NB4 (cell line): ENCODE measurements around the gene TUBA1A.

Experiments used
- MYC ChIP-seq: IDR thresholded peaks from 2 replicates; pipeline ENCODE4 v1.6.1; 2011; ENCODE audit warnings: low read depth, low read length
- POLR2A ChIP-seq: IDR thresholded peaks from 2 replicates; pipeline ENCODE4 v1.6.1; 2011; ENCODE audit warnings: mild to moderate bottlenecking; ENCODE audit not compliant: insufficient read length; ENCODE audit errors: extremely low read depth
- TF ChIP-seq, protein P1 (sequence below): IDR thresholded peaks from one replicate; pipeline ENCODE4 v1.5.1; 2012; ENCODE audit warnings: low read depth, low read length
- TF ChIP-seq, protein P2 (sequence below): IDR thresholded peaks from 2 replicates; pipeline ENCODE4 v1.6.1; 2011; ENCODE audit warnings: low read depth, low read length

DNA sequence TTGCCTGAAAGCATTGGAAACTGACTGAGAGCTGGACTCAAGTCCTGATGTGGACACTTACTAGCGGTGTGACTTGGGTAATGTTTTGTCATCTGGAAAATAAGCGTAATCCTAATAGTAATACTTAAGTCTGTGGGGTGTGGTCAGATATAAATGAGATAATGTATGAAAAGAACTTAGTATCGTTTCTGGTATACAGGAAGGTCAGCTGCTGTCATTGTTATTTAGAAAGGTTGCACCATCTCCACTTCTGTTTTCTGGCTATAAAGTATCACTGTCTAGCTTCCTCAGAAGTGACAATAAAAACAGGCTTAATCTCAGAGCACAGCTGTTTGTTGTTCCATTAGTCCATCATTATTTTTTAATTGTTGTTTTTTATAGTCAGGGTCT lies 41.9 kb upstream of the TUBA1A start:
- TF ChIP-seq, protein P1, sequence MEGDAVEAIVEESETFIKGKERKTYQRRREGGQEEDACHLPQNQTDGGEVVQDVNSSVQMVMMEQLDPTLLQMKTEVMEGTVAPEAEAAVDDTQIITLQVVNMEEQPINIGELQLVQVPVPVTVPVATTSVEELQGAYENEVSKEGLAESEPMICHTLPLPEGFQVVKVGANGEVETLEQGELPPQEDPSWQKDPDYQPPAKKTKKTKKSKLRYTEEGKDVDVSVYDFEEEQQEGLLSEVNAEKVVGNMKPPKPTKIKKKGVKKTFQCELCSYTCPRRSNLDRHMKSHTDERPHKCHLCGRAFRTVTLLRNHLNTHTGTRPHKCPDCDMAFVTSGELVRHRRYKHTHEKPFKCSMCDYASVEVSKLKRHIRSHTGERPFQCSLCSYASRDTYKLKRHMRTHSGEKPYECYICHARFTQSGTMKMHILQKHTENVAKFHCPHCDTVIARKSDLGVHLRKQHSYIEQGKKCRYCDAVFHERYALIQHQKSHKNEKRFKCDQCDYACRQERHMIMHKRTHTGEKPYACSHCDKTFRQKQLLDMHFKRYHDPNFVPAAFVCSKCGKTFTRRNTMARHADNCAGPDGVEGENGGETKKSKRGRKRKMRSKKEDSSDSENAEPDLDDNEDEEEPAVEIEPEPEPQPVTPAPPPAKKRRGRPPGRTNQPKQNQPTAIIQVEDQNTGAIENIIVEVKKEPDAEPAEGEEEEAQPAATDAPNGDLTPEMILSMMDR, result no peak
- TF ChIP-seq, protein P2, sequence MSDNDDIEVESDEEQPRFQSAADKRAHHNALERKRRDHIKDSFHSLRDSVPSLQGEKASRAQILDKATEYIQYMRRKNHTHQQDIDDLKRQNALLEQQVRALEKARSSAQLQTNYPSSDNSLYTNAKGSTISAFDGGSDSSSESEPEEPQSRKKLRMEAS, result peak; percentile 19; the same call in 1 of the 2 replicates
- no peak for TF ChIP-seq POLR2A
- TF ChIP-seq MYC, result peak; percentile 38; the same call in 1 of the 2 replicates
